CD4-positive, alpha-beta T cell treated with Interleukin-4 for 1 hour (primary cell): ENCODE measurements around the gene GPRC5A.

Experiments used
- DNase-seq, 2 donors: peaks; one replicate each; pipeline ENCODE4 v3.0.0-alpha.2; 2020 to 2022

The GPRC5A gene

GRCh38 chr12:12887471-12887870 is 3.9 kb upstream of the GPRC5A start:
- no peak for DNase-seq

GRCh38 chr12:12889701-12890100 is 1.7 kb upstream of the GPRC5A start:
- DNase-seq = no peak

DNA sequence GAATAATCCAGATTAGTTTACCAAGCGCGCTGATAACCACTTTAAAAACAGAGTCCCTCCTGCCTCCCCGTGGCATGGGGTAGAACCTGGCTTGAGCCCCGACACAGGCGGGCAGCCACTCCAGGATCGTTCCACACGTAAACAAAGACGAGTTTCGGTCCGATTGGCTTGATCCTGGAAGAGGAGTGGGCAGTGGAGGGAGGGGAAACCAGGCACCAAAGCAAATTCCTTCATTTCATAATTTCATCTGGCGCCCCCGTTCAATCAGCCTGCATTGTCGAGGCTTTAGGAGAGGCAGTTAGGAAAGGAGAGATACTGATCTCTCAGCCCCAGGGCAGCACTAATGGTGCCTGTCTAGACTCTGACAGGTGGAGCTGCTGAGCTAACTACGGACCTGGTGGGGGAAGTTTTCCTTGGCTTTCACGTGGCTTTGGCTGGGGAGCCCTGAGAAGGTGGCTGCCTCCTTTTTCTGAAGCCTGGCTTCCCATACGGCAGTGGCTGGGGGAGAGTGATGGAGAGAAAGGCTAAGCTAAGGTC is 751 bp upstream of the GPRC5A start:
- peak; percentile 19 for DNase-seq

GRCh38 chr12:12891881-12892355 is 556 bp downstream of the GPRC5A start:
- DNase-seq = no peak

GRCh38 chr12:12892681-12893141 is 1.3 kb downstream of the GPRC5A start:
- DNase-seq = no peak

- DNase-seq = no peak
Observed at GRCh38 chr12:12893438-12893837, 2.1 kb downstream of the GPRC5A start.

- DNase-seq = no peak
Observed at GRCh38 chr12:12896260-12896659, 4.9 kb downstream of the GPRC5A start.

DNA sequence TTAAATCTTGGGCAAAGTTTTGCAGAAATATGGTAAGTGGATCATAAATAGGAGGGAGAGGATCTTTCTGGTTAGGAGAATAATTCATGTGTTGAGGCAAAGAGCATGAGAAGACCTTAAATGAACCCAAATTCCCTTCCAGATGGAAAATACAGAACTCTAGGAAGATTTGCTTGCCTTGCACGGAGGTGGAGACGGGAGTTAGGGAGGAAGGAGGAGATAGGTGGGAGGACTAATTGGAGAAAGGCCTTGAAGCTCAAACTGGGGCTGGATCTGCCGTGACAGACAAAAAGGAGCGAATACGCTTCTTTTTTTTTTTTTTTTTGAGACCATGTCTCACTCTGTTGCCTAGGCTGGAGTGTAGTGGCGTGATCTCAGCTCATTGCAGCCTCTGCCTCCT is 5.9 kb downstream of the GPRC5A start:
- no peak for DNase-seq

- no peak for DNase-seq
Observed at GRCh38 chr12:12898136-12898717, 6.9 kb downstream of the GPRC5A start.

DNA sequence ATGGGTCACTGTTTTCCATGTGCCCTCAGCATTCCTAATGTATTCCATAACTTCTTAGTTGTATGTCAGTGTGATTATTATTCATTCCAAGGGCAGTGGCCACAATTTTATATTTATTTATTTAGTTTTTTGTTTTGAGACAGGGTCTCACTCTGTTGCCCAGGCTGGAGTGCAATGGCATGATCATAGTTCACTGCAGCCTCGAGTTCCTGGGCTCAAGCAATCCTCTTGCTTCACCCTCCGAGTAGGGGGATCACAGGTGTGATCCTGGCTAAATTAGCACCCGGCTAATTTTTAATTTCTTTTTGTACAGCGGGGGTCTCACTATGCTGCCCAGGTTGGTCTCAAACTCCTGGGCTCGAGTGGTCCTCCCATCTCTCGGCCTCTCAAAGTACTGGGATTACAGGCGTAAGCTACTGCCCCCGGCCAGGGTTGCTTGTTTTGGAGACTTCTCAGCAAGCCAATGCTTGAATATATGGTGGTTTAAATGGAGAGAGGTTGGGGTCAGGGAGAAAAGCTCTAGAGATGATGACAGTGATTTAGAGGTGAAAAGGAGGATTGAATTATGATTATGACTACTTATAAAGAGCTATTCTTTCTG is 7.6 kb downstream of the GPRC5A start:
- no peak for DNase-seq

DNA sequence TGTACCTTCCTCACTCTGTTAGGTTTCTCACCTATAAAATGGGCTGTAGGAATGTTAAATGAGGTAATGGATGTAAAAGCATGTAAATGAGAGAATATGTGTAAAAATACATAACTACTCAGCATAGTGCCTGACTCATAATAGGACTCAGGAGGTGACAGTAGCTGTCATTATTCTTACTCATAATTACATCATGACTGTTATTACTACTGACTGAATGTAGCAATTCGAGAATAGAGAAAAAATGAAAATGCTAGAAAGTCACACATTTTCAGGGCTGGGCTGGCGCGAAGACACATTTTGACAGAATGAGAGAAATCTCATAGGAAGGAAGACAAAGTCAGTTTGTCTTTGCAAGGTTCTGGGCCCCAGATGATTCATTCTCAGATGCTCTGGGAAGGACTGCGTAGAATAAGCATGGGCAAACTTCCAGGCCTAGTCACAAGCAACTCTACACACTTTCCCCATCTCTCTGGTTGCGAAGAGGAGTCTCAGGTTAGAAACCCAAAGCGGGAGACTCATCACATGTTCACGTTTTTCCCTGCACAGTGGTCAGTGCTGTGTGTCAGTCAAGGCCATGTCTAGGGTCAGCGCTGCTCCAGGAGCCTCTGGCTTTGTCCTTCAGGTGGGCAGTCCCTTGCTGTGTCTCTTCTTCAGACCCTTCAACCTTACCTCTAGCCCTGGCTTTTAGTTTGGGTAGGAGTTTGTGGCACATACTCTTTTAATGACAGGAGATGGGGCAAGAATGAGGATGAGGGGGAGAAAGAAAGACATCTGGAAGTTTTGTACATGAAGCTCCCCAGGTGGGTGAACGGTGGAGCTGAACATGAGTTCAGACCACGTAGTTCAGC is 8.4 kb downstream of the GPRC5A start:
- no peak for DNase-seq

DNA sequence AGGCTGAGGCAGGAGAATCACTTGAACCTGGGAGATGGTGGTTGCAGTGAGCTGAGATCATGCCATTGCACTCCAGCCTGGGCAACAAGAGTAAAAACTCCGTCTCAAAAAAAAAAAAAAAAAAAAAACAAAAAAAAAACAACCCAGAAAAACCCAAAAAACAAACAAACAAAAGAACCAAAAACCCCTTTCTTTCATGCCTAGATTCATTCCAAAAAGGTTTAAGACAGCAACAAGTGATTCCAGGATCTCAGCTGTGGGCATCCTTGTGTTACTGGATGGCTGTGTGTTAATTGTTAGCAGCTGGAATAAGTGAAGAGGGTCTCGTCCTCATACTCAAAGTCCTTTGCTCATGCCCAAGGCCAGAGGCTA is 9.4 kb downstream of the GPRC5A start:
- no peak for DNase-seq

GRCh38 chr12:12901158-12901791 is 9.9 kb downstream of the GPRC5A start:
- DNase-seq = no peak

DNA sequence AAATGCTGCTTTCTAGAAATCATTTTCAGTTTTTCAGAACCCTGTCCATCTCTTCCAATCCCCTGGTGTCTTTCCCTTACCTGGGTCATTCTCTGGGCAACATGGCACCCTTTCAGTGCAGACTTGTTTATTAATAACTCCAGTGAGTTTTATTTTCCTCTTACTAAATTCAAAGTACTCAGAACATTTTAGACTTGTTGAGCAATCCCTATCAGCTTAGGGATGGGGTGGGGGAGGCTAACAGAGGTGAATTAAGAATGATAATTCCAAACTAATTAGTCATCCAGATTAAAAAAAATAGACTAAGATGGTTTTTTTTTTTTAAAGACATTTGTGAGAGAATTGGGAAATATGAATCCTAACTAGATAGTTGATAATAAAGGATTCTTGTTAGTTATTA is 10.7 kb downstream of the GPRC5A start:
- no peak for DNase-seq

- no peak for DNase-seq
Observed at GRCh38 chr12:12903642-12904609, 12.6 kb downstream of the GPRC5A start.

GRCh38 chr12:12907552-12907951 is 16.2 kb downstream of the GPRC5A start:
- DNase-seq = no peak

- DNase-seq = no peak
Observed at GRCh38 chr12:12908252-12908651, 16.9 kb downstream of the GPRC5A start.

- no peak for DNase-seq
Observed at GRCh38 chr12:12908711-12909110, 17.3 kb downstream of the GPRC5A start.

- peak in 1 of 2 donors; percentile 6 for DNase-seq
Observed at GRCh38 chr12:12909228-12909994, 18.0 kb downstream of the GPRC5A start.

DNA sequence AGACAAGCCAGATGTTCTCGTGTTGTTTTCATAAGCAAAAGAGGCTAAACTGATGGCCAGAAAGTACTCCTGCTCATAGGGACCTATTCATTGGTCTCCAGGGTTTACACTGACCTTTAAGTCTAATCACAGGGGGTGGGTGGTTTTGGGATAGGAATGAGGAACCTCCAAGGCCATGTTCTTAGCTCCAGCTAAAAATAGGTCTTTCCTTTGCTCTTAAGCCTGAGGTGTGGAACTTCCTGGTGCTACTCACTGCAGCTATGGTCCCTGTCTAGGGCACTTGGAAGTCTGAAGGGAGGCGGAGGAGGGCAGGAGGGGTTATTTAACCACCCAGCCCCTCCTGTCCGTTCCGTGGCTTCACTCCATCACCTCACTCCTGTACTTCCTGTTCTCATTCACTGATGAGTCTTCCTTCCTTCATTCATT is 18.6 kb downstream of the GPRC5A start:
- no peak for DNase-seq

DNA sequence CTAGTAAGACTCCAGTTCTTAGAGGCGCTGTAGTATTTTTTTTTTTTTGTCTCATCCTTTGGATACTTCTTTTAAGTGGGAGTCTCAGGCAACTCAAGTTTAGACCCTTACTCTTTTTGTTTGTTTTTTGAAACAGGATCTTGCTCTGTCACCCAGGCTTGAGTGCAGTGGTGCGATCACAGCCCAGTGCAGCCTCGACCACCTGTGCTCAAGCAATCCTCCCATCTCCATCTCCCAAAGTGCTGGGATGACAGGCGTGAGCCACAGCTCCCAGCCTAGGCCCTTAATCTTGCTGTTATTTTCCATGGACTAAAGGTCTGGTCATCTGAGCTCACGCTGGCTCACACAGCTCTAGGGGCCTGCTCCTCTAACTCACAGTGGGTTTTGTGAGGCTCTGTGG is 21.3 kb downstream of the GPRC5A start:
- no peak for DNase-seq
